Panc1 (cell line): ENCODE results near the gene SMNDC1. TPM values are rescaled to one million over a fixed set of nuclear protein-coding genes. Genes with fewer than 3 reads are reported as not detected.

Source experiments
- ATAC-seq: fragments of 200-7000 bp; cut with Tn5 transposase; 2 replicates; pipeline ENCODE4 v1.9.1; 2020; ENCODE audit warnings: mild to moderate bottlenecking, moderate library complexity
- BruUV-seq: library from RNA; stranded (reverse); fragments of 400-500 nt; replicated peaks from 2 replicates; lab custom pipeline; 2021; lab: Mats Ljungman, UMichigan
- CTCF ChIA-PET: fragments of 300-600 bp; sonication (Branson Sonifier 250); formaldehyde crosslinking; loops from one replicate; lab custom pipeline; 2022; ENCODE audit warnings: antibody characterized with exemption; lab: Charles Lee
- POLR2A ChIA-PET: fragments of 300-600 bp; sonication (Branson Sonifier 250); formaldehyde crosslinking; loops from one replicate; lab custom pipeline; 2022; ENCODE audit warnings: antibody characterized with exemption; lab: Charles Lee
- DNase-seq: peaks from one replicate; pipeline ENCODE4 v3.0.0-alpha.2; 2010; ENCODE audit warnings: low read depth, low spot score
- H3K27ac ChIP-seq: 2 replicates; pipeline ENCODE4 v1.5.1; 2011; ENCODE audit warnings: mild to moderate bottlenecking, low read length, inconsistent platforms
- H3K27me3 ChIP-seq: fragments of 200-500 bp; sonication (Bioruptor generic); 2 replicates; pipeline ENCODE4 v1.6.0; 2014; ENCODE audit warnings: low read length, inconsistent platforms; ENCODE audit not compliant: control insufficient read depth, insufficient read depth
- H3K36me3 ChIP-seq: fragments of 200-500 bp; sonication (Bioruptor generic); 2 replicates; pipeline ENCODE4 v1.5.1; 2014; ENCODE audit warnings: inconsistent platforms, mild to moderate bottlenecking, low read length, moderate library complexity; ENCODE audit not compliant: control insufficient read depth, insufficient read depth
- H3K4me1 ChIP-seq: 2 replicates; pipeline ENCODE4 v1.5.1; 2011; ENCODE audit warnings: inconsistent platforms, mild to moderate bottlenecking, low read length, moderate library complexity; ENCODE audit not compliant: control insufficient read depth, insufficient read depth
- H3K4me3 ChIP-seq, 2 experiments: 2 replicates each; pipeline ENCODE4 v1.5.1; 2011 to 2012; ENCODE audit warnings: low read depth in 2 of 2, low read length in 2 of 2, mild to moderate bottlenecking in 2 of 2, inconsistent platforms in 1 of 2, moderate library complexity in 1 of 2
- H3K9me3 ChIP-seq: fragments of 200-500 bp; sonication (Bioruptor generic); 2 replicates; pipeline ENCODE4 v1.5.1; 2014; ENCODE audit warnings: low read depth, mild to moderate bottlenecking, inconsistent platforms, low read length, moderate library complexity; ENCODE audit not compliant: control insufficient read depth, insufficient read depth
- CTCF ChIP-seq: fragments of 450-650 bp; IDR thresholded peaks from 2 replicates; pipeline ENCODE4 v1.5.1; 2017; ENCODE audit warnings: mild to moderate bottlenecking
- POLR2AphosphoS5 ChIP-seq: IDR thresholded peaks from 2 replicates; pipeline ENCODE4 v1.6.1; 2012; ENCODE audit warnings: mild to moderate bottlenecking, low read depth, low read length, moderate library complexity
- REST ChIP-seq, 2 experiments: IDR thresholded peaks; 2 replicates each; pipeline ENCODE4 v1.6.1; 2011 to 2012; ENCODE audit warnings: low read depth in 2 of 2, control low read depth in 1 of 2, low read length in 1 of 2, mild to moderate bottlenecking in 1 of 2, moderate library complexity in 1 of 2; ENCODE audit not compliant: insufficient read depth in 1 of 2
- SIN3A ChIP-seq: IDR thresholded peaks from 2 replicates; pipeline ENCODE4 v1.6.1; 2012; ENCODE audit warnings: low read depth, mild to moderate bottlenecking, low read length, moderate library complexity, borderline replicate concordance; ENCODE audit not compliant: insufficient read depth
- TCF7L2 ChIP-seq: IDR thresholded peaks from 2 replicates; pipeline ENCODE4 v1.6.1; 2011; ENCODE audit warnings: mild to moderate bottlenecking, low read depth, low read length, inconsistent platforms
- in situ Hi-C: cut with HindIII; loops from 2 replicates; pipeline ENCODE4 v1.10.0; 2016; ENCODE audit warnings: low sequenced_read_pairs, low pct_unique_long_range_greater_than_20kb
- intact Hi-C: fragments of 100-400 bp; cut with micrococcal nuclease; formaldehyde crosslinking; loops from one replicate; pipeline ENCODE4 v1.10.0; 2022; ENCODE audit not compliant: unreplicated experiment
- total RNA-seq: library from RNA; stranded (reverse); gene quantifications from one replicate; pipeline ENCODE4 v1.2.1, GENCODE V29; 2021; ENCODE audit not compliant: unreplicated experiment

The SMNDC1 gene
- total RNA-seq, 1 experiment from 2014 or later, result 62.2 TPM

GRCh38 chr10:110265573-110266193, 39.0 kb downstream of the SMNDC1 start:
- H3K4me3 ChIP-seq, result no peak overlapping the region
- DNase-seq, result no peak
- H3K4me1 ChIP-seq, result no peaks in the 10 kb centered on the region
- H3K36me3 ChIP-seq, result no peaks in the 10 kb centered on the region
- ATAC-seq, result no peak
- no peak overlapping the region for H3K27ac ChIP-seq
- BruUV-seq, result no TSS peak
- POLR2A ChIA-PET, result no interaction called here
- in situ Hi-C loops, result no loop called here
- H3K9me3 ChIP-seq, result no peaks in the 10 kb centered on the region
- TF ChIP-seq SIN3A (no peak), CTCF (no peak)
- intact Hi-C loops, result no loop called here
- H3K27me3 ChIP-seq, result no peaks in the 10 kb centered on the region
- CTCF ChIA-PET, result no interaction called here

- no peak overlapping the region for H3K27ac ChIP-seq
- POLR2A ChIA-PET, result no interaction called here
- DNase-seq (no peak), ATAC-seq (no peak)
- H3K27me3 ChIP-seq, result no peaks in the 10 kb centered on the region
- in situ Hi-C loops, result no loop called here
- no TSS peak for BruUV-seq
- intact Hi-C loops, result no loop called here
- H3K36me3 ChIP-seq, result no peaks in the 10 kb centered on the region
- no peak for TF ChIP-seq TCF7L2
- TF ChIP-seq REST (IDR thresholded peaks at IDR 0.05; ENCODE audit: insufficient read depth in 1 of 2, low read depth in 2 of 2, low read length in 1 of 2), result no peak
- no peak for TF ChIP-seq SIN3A
- no peak for TF ChIP-seq CTCF
- no peak for TF ChIP-seq POLR2AphosphoS5
- H3K4me1 ChIP-seq, result no peaks in the 10 kb centered on the region
- no peak overlapping the region for H3K4me3 ChIP-seq
- CTCF ChIA-PET, result no interaction called here
- no peaks in the 10 kb centered on the region for H3K9me3 ChIP-seq
These were observed 41.6 kb downstream of the SMNDC1 start for GRCh38 chr10:110263164-110263563.
